ENCODE measurements around the gene FGF11.
A peak's percentile ranks its signal among the peaks of the same experiment; 100 is the strongest.

Gene FGF11

DNA sequence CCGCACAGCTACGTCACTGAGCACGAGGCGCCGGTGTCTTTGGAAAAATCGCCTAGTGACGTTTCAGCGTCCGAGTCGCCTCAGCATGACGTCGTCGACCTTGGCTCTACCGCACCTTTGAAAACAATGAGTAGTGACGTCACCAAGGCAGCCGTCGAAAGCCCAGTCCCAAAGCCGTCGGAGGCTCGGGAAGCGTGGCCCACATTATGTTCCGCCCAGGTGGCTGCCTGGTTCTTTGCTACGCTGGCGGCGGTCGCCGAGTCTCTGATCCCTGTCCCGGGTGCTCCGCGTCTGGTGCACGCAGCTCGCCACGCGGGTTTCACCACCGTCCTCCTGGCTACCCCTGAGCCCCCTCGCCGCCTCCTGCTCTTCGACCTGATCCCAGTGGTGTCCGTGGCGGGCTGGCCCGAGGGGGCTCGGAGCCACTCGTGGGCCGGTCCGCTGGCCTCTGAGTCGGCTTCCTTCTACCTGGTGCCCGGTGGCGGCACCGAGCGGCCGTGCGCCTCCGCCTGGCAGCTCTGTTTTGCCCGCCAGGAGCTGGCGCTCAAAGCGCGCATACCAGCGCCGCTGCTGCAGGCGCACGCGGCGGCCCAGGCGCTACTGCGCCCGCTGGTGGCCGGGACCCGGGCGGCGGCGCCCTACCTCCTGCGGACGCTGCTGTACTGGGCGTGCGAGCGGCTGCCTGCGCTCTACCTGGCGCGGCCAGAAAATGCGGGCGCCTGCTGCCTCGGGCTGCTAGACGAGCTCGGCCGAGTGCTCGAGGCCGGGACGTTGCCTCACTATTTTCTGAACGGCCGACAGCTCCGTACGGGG is 2.5 kb upstream of the FGF11 start:
- Histone ChIP-seq H3K27ac (ENCODE audit: low read length) (peak overlapping the region; percentile 72), H3K4me1 (ENCODE audit: control insufficient read depth in 1 of 2, insufficient read depth in 2 of 2, low read length in 2 of 2) (peaks cover 8 to 51% of the 10 kb centered on the region in 2 donors), H3K36me3 (ENCODE audit: control insufficient read depth in 1 of 2, insufficient read depth in 2 of 2, low read length in 2 of 2) (no peaks in the 10 kb centered on the region), H3K27me3 (ENCODE audit: low read depth, low read length) (peaks cover 38% of the 10 kb centered on the region), H3K4me3 (ENCODE audit: low read depth in 1 of 2, low read length in 2 of 2) (peak overlapping the region; percentile 61 to 79), H3K9me3 (ENCODE audit: control insufficient read depth in 1 of 2, low read length in 2 of 2) (no peaks in the 10 kb centered on the region)

DNA sequence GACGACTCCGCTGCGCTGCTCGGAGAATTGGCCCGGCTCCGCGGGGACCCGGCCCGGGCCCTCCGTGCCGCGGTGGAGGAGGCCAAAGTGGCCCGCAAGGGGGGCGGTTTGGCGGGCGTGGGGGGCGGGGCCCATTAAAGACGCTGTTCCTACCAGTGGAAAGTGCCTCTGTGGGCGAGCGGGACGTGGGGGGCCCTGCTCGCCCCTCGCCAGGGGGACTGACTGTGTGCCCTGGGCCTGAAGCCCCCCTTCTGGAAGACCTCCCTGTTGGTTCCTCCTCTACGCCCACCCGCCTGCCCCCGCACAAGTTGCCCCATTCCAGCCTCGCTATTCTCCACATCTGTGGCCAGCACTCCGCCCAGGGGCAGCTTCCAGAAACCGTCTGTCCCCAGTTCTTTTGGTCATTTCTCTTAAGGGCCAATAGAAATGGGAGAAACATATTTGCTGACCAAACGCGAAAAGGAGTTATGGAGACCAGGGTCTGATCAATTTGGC is 1.9 kb upstream of the FGF11 start:
- Histone ChIP-seq H3K4me3 (ENCODE audit: low read depth in 1 of 2, low read length in 2 of 2) (peak overlapping the region; percentile 37 to 61), H3K27me3 (ENCODE audit: low read depth, low read length) (peaks cover 38% of the 10 kb centered on the region), H3K27ac (ENCODE audit: low read length) (no peak overlapping the region), H3K4me1 (ENCODE audit: control insufficient read depth in 1 of 2, insufficient read depth in 2 of 2, low read length in 2 of 2) (peaks cover 8 to 51% of the 10 kb centered on the region in 2 donors), H3K36me3 (ENCODE audit: control insufficient read depth in 1 of 2, insufficient read depth in 2 of 2, low read length in 2 of 2) (no peaks in the 10 kb centered on the region), H3K9me3 (ENCODE audit: control insufficient read depth in 1 of 2, low read length in 2 of 2) (no peaks in the 10 kb centered on the region)

DNA sequence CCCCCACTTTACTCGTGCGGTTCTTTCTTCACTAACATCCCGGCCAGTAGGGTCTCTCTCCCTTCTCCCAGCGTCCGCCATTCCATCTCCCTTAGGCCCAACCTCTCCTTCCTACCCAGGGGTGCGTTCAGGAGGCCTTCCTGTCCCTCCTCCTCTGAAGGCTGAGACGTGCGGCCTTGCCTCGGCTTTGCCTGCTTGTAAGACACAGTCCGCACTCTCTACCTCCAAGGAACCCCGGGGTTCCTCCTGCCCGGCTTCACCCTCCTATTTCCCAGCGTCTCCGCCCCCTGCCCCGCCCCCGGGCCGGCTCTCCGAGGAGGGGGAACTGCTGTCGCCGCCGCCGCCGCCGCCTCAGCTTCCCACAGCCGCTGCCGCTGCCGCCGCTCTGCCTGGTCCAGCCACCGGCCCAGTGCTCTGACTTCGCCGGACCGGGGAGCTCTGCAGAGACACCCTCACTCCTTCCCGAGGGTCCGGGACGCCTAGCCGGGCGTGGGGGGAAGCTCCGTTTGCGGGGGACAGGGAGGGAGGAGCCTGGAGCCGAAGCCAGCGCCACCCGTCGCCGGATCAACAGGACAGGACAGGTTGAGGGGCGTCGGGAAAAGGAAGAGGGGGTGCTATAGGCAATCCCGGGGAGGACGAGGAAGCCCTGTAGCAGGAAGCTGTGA is 1.2 kb upstream of the FGF11 start:
- Histone ChIP-seq H3K27me3 (ENCODE audit: low read depth, low read length) (peaks cover 38% of the 10 kb centered on the region), H3K4me1 (ENCODE audit: control insufficient read depth in 1 of 2, insufficient read depth in 2 of 2, low read length in 2 of 2) (peaks cover 8 to 51% of the 10 kb centered on the region in 2 donors), H3K27ac (ENCODE audit: low read length) (no peak overlapping the region), H3K36me3 (ENCODE audit: control insufficient read depth in 1 of 2, insufficient read depth in 2 of 2, low read length in 2 of 2) (no peaks in the 10 kb centered on the region), H3K9me3 (ENCODE audit: control insufficient read depth in 1 of 2, low read length in 2 of 2) (no peaks in the 10 kb centered on the region), H3K4me3 (ENCODE audit: low read depth in 1 of 2, low read length in 2 of 2) (peak overlapping the region; percentile 37 to 61)

DNA sequence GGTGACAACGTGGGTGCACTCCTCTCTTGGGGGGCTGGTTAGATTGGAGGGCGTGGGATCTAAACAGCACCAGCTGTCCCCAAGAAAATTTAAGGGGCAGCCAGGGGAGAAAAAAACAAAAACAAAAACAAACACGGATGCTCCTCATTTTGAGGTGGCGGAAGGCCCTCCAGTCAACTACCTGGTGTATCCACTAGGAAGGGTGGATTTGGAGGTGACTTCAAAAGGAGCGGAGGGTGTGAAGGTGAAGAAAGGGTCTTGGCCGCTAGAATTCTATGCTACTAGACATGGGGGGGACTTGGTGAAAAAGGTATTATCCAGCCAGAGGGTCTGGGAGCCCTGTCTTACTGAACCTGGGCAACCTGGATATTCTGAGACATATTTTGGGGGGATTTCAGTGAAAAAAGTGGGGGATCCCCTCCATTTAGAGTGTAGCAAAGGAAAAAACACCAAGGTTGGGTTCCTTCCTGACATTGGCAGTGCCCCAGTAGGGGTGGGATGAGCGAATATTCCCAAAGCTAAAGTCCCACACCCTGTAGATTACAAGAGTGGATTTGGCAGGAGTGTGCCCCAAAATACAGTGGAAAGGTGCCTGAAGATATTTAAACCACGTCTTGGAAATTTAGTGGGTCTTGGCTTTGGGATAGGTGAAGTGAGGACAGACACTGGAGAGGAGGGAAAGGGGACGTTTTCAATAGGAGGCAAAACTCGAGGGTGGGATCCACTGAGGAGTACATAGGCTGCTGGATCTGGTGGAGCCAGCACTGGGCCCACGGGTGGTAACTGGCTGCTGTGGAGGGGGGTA is 454 bp upstream of the FGF11 start:
- peaks cover 8 to 51% of the 10 kb centered on the region in 2 donors for H3K4me1 ChIP-seq (ENCODE audit: control insufficient read depth in 1 of 2, insufficient read depth in 2 of 2, low read length in 2 of 2)
- no peak overlapping the region for H3K27ac ChIP-seq (ENCODE audit: low read length)
- H3K36me3 ChIP-seq (ENCODE audit: control insufficient read depth in 1 of 2, insufficient read depth in 2 of 2, low read length in 2 of 2): no peaks in the 10 kb centered on the region
- no peaks in the 10 kb centered on the region for H3K9me3 ChIP-seq (ENCODE audit: control insufficient read depth in 1 of 2, low read length in 2 of 2)
- H3K27me3 ChIP-seq (ENCODE audit: low read depth, low read length): peaks cover 38% of the 10 kb centered on the region
- H3K4me3 ChIP-seq (ENCODE audit: low read depth in 1 of 2, low read length in 2 of 2): peak overlapping the region in 1 of 2 donors; percentile 30

DNA sequence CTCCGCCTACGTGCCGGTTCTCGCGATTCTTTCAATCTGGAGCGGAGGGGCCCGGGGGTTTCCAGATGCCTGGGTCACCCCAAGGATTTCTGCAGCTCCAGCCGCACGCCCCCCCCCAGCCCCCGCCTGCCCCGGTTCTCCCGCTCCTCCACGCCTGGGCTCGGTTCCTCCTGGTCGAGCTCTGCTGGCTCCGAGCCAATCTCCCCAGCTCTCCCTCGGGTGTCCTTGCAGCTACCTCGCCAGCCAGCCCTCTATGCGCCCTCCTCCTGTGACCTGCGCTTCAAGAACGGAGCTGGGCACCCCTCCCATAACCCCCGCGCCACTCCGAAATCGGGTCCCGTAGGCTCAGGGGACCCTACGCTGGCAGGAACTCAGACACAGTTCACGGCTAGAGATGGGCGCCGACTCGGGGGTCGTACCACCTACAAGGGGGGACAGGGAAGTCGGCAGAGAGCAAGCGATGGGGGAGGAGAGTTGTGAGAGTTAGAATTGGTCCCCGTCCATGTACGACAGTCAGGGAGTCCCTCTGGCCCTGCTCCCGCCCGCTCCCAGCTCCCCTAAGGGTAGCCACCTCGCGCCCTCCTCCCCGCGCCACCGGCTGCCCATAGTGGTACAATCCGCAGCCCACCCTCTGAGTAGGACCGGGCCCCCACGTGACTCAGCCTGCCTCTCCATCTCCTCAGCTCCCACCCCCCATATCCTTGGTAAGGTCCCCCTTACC is 961 bp downstream of the FGF11 start:
- no peaks in the 10 kb centered on the region for H3K36me3 ChIP-seq (ENCODE audit: control insufficient read depth in 1 of 2, insufficient read depth in 2 of 2, low read length in 2 of 2)
- peaks cover 8 to 50% of the 10 kb centered on the region in 2 donors for H3K4me1 ChIP-seq (ENCODE audit: control insufficient read depth in 1 of 2, insufficient read depth in 2 of 2, low read length in 2 of 2)
- no peaks in the 10 kb centered on the region for H3K9me3 ChIP-seq (ENCODE audit: control insufficient read depth in 1 of 2, low read length in 2 of 2)
- H3K4me3 ChIP-seq (ENCODE audit: low read depth in 1 of 2, low read length in 2 of 2): peak overlapping the region in 1 of 2 donors; percentile 38
- H3K27ac ChIP-seq (ENCODE audit: low read length): no peak overlapping the region
- peaks cover 42% of the 10 kb centered on the region for H3K27me3 ChIP-seq (ENCODE audit: low read depth, low read length)

DNA sequence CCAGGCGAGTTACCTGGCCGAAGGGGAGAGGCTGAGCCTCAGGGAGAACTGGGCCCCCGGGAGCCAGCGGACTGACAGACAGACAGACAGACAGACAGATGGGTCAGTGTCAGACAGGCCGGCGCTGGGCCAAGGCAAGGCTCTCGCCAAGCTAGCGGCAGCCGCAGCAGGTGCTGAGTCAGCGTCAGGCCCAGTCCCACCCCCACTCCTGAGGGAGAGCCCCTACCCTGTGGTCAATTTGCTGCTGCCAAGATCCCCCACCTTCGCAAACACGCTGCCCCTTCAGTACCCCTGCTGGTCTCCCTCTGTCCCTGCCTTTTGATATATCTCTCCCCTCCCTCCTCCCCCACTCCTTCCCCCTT is 1.5 kb downstream of the FGF11 start:
- H3K4me1 ChIP-seq (ENCODE audit: control insufficient read depth in 1 of 2, insufficient read depth in 2 of 2, low read length in 2 of 2): peaks cover 4 to 52% of the 10 kb centered on the region in 2 donors
- H3K9me3 ChIP-seq (ENCODE audit: control insufficient read depth in 1 of 2, low read length in 2 of 2): no peaks in the 10 kb centered on the region
- H3K27me3 ChIP-seq (ENCODE audit: low read depth, low read length): peaks cover 41% of the 10 kb centered on the region
- no peak overlapping the region for H3K4me3 ChIP-seq (ENCODE audit: low read depth in 1 of 2, low read length in 2 of 2)
- H3K27ac ChIP-seq (ENCODE audit: low read length): no peak overlapping the region
- H3K36me3 ChIP-seq (ENCODE audit: control insufficient read depth in 1 of 2, insufficient read depth in 2 of 2, low read length in 2 of 2): no peaks in the 10 kb centered on the region

DNA sequence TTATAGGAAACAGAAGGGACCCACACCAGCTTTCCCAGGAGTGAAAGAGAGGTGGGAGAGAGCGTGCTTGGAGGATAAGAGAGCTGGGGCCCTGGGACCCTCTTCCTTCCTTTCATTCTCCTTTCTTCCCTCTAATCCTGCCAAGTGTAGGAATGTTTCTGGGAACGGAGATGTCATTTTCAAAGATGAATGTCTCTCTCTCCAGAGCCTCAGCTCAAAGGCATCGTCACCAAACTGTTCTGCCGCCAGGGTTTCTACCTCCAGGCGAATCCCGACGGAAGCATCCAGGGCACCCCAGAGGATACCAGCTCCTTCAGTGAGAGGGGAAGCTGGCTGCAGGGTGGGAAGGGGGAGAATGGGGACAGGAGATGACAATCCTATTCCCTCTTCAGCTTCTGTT is 2.0 kb downstream of the FGF11 start:
- peaks cover 4 to 50% of the 10 kb centered on the region in 2 donors for H3K4me1 ChIP-seq (ENCODE audit: control insufficient read depth in 1 of 2, insufficient read depth in 2 of 2, low read length in 2 of 2)
- peaks cover 45% of the 10 kb centered on the region for H3K27me3 ChIP-seq (ENCODE audit: low read depth, low read length)
- H3K9me3 ChIP-seq (ENCODE audit: control insufficient read depth in 1 of 2, low read length in 2 of 2): no peaks in the 10 kb centered on the region
- H3K27ac ChIP-seq (ENCODE audit: low read length): no peak overlapping the region
- H3K4me3 ChIP-seq (ENCODE audit: low read depth in 1 of 2, low read length in 2 of 2): no peak overlapping the region
- H3K36me3 ChIP-seq (ENCODE audit: control insufficient read depth in 1 of 2, insufficient read depth in 2 of 2, low read length in 2 of 2): no peaks in the 10 kb centered on the region

DNA sequence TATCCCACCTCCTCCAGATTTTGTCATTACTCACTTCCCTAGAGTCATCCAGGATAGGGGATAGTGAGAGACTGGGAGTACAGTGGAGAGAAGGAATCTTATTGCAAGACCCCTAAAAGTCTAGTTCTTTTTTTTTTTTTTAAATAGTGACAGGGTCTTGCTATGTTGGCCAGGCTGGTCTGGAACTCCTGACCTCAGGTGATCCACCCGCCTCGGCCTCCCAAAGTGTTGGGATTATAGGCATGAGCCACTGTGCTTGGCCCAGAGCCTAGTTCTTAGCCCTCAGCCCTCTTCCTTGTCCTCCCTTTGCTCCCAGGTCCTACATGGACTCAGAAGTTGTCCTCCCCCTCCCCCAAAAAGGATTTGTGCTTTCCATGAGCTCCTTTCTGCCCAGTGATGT is 2.8 kb downstream of the FGF11 start:
- Histone ChIP-seq H3K36me3 (ENCODE audit: control insufficient read depth in 1 of 2, insufficient read depth in 2 of 2, low read length in 2 of 2) (no peaks in the 10 kb centered on the region), H3K4me1 (ENCODE audit: control insufficient read depth in 1 of 2, insufficient read depth in 2 of 2, low read length in 2 of 2) (peaks cover 4 to 46% of the 10 kb centered on the region in 2 donors), H3K27me3 (ENCODE audit: low read depth, low read length) (peaks cover 53% of the 10 kb centered on the region), H3K4me3 (ENCODE audit: low read depth in 1 of 2, low read length in 2 of 2) (no peak overlapping the region), H3K9me3 (ENCODE audit: control insufficient read depth in 1 of 2, low read length in 2 of 2) (no peaks in the 10 kb centered on the region), H3K27ac (ENCODE audit: low read length) (no peak overlapping the region)

DNA sequence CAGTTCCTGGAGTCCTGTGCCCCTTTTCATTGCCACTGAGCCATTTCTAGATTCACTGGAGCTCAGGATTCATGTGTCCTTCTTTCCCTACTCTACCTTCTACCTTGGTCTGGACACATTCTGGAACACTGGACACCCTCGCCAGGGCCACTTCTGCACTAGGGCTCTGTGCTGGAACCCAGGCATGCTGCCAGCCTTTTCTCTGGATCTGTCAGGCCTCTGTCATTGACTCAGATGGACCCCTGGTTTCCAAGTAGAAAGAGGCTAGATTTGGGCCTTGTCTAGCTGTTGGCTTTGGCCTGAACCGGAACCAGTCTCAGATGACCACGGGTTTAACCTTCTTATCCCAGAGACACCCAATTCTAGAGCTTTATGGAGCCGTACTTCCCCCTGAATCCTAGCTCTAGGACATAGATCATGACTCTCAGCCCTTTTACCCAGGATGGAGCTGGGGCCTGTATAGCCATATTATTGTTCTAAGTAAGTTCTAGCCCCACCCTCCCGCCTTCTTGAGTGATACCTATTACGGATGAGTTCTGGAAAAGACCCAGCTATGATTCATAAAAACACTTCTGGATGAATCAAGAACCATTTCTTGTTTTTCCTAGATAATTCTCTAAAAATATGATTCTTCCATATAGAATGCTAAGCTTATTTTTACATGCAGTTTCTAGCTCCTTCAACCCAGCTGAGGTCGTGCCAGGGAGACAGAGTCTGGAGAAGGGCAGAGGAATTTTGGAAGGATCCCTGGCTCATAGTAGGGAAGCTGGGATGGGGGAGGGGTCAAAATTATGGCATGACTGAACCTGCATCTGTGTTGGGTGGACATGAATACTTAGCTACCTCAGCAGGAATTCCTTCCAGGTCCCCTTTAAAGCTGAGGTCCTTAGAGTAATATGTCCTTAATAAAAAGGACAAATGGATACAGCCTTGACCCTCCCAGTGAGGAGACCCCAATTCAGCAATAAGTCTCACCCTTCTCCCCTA is 4.5 kb downstream of the FGF11 start:
- Histone ChIP-seq H3K27ac (ENCODE audit: low read length) (no peak overlapping the region), H3K27me3 (ENCODE audit: low read depth, low read length) (peaks cover 53% of the 10 kb centered on the region), H3K36me3 (ENCODE audit: control insufficient read depth in 1 of 2, insufficient read depth in 2 of 2, low read length in 2 of 2) (no peaks in the 10 kb centered on the region), H3K9me3 (ENCODE audit: control insufficient read depth in 1 of 2, low read length in 2 of 2) (no peaks in the 10 kb centered on the region), H3K4me1 (ENCODE audit: control insufficient read depth in 1 of 2, insufficient read depth in 2 of 2, low read length in 2 of 2) (peaks cover 0 to 32% of the 10 kb centered on the region in 2 donors), H3K4me3 (ENCODE audit: low read depth in 1 of 2, low read length in 2 of 2) (no peak overlapping the region)
